ENCODE results near the gene GANC. TPM values are rescaled to one million over a fixed set of nuclear protein-coding genes. Genes with fewer than 3 reads are reported as not detected.

GANC gene
- total and polyA plus RNA-seq, 10 donors, result 7.4 to 65.9 (median 42.3) TPM

- no peak for TF ChIP-seq POLR2A (IDR thresholded peaks at IDR 0.05)
- no peak for TF ChIP-seq POLR2AphosphoS5 (IDR thresholded peaks at IDR 0.05)
- no peak for TF ChIP-seq CTCF (IDR thresholded peaks at IDR 0.05 in 8 of 11, conservative IDR thresholded peaks at IDR 0.05 in 3 of 11)
- H3K27me3 ChIP-seq (replicated peaks in 1 of 7), result no peaks in the 10 kb centered on the region
- no peak overlapping the region for H3K27ac ChIP-seq
- H3K4me3 ChIP-seq, result no peak overlapping the region
- H3K36me3 ChIP-seq, result peaks cover 0 to 93% (median 55%) of the 10 kb centered on the region in 6 donors
- no peaks in the 10 kb centered on the region for H3K9me3 ChIP-seq
- WGBS, 5 donors, result 67 to 76% (median 71%) methylated on average over 5 of the region's 5 CpGs
- no peak for DNase-seq
- H3K4me1 ChIP-seq, result peaks cover 0 to 17% (median 4%) of the 10 kb centered on the region in 6 donors
- intact Hi-C loops (cut with DNase I; ENCODE audit: low total_unique reads), result no loop called here
Observed at GRCh38 chr15:42282926-42283325, 9.9 kb downstream of the GANC start.

DNA sequence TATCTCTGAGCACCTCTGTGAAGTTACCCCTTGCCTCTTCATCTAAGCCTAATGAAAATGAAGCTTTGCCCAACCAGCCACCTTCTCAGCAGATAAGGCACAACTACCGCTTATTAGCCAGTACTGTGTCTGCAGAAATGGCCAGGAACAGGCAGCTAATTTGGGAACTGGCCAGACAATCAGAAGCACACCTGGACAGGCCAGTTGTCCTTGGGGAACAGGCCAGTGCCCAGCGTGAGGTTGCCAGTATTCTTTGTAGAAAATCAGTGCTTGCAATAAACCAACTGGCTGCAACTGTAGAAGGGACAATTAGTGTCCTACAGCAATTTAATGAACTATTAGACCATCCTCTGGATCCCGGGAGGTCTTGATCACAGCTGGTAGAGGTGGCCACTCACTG is 10.7 kb downstream of the GANC start:
- no peak overlapping the region for H3K27ac ChIP-seq
- no peaks in the 10 kb centered on the region for H3K27me3 ChIP-seq (replicated peaks in 1 of 7)
- no peaks in the 10 kb centered on the region for H3K9me3 ChIP-seq
- intact Hi-C loops (cut with DNase I; ENCODE audit: low total_unique reads), result no loop called here
- no peak overlapping the region for H3K4me3 ChIP-seq
- TF ChIP-seq POLR2A (IDR thresholded peaks at IDR 0.05) (no peak), POLR2AphosphoS5 (IDR thresholded peaks at IDR 0.05) (no peak), CTCF (IDR thresholded peaks at IDR 0.05 in 8 of 11, conservative IDR thresholded peaks at IDR 0.05 in 3 of 11) (no peak)
- WGBS, 5 donors, result 88 to 98% (median 97%) methylated on average over 3 of the region's 3 CpGs
- H3K4me1 ChIP-seq, result peaks cover 0 to 17% (median 4%) of the 10 kb centered on the region in 6 donors
- no peak for DNase-seq
- peaks cover 0 to 93% (median 55%) of the 10 kb centered on the region in 6 donors for H3K36me3 ChIP-seq

GRCh38 chr15:42284551-42284950 is 11.6 kb downstream of the GANC start:
- TF ChIP-seq POLR2A (IDR thresholded peaks at IDR 0.05) (no peak), CTCF (IDR thresholded peaks at IDR 0.05 in 8 of 11, conservative IDR thresholded peaks at IDR 0.05 in 3 of 11) (no peak), POLR2AphosphoS5 (IDR thresholded peaks at IDR 0.05) (no peak)
- DNase-seq, result no peak
- Histone ChIP-seq H3K27me3 (replicated peaks in 1 of 7) (no peaks in the 10 kb centered on the region), H3K9me3 (no peaks in the 10 kb centered on the region), H3K36me3 (peaks cover 0 to 93% (median 53%) of the 10 kb centered on the region in 6 donors), H3K27ac (no peak overlapping the region), H3K4me1 (peaks cover 0 to 10% (median under 1%) of the 10 kb centered on the region in 6 donors), H3K4me3 (no peak overlapping the region)
- intact Hi-C loops (cut with DNase I; ENCODE audit: low total_unique reads), result no loop called here

GRCh38 chr15:42285034-42285433 is 12.0 kb downstream of the GANC start:
- Histone ChIP-seq H3K4me3 (no peak overlapping the region), H3K4me1 (peaks cover 0 to 5% (median 0%) of the 10 kb centered on the region in 6 donors), H3K27ac (no peak overlapping the region), H3K36me3 (peaks cover 0 to 93% (median 49%) of the 10 kb centered on the region in 6 donors), H3K9me3 (no peaks in the 10 kb centered on the region), H3K27me3 (replicated peaks in 1 of 7) (no peaks in the 10 kb centered on the region)
- 54 to 86% (median 64%) methylated on average over 1 of the region's 1 CpG for WGBS, 5 donors
- intact Hi-C loops (cut with DNase I; ENCODE audit: low total_unique reads), result no loop called here
- DNase-seq, result no peak
- TF ChIP-seq POLR2A (IDR thresholded peaks at IDR 0.05) (no peak), POLR2AphosphoS5 (IDR thresholded peaks at IDR 0.05) (no peak)
